Endothelial cell of umbilical vein (primary cell): Measurements from ENCODE around the gene CELF3.
"Not testable (repeated sequence)": the region's sequence is repeated elsewhere in the genome, so short reads cannot be mapped to it uniquely, and the experiment has no call there.

Experiments
- CTCF ChIP-seq, 2 donors: IDR thresholded peaks; 1 replicate in 1 of 2; 2 replicates in 1 of 2; pipeline ENCODE4 v1.5.1; 2011; ENCODE audit warnings: low read length in 2 of 2, mild to moderate bottlenecking in 2 of 2, moderate library complexity in 2 of 2, control low read depth in 1 of 2, inconsistent platforms in 1 of 2, low read depth in 1 of 2; ENCODE audit not compliant: insufficient read depth in 1 of 2; ENCODE audit errors: extremely low read depth in 1 of 2
- EZH2 ChIP-seq: IDR thresholded peaks from 2 replicates; pipeline ENCODE4 v1.6.1; 2012; ENCODE audit warnings: borderline replicate concordance, low read depth, mild to moderate bottlenecking, moderate library complexity, low read length, inconsistent platforms; ENCODE audit not compliant: severe bottlenecking
- POLR2A ChIP-seq: IDR thresholded peaks from 2 replicates; pipeline ENCODE4 v1.6.1; 2012; ENCODE audit warnings: low read depth, mild to moderate bottlenecking, control low read depth, low read length

DNA sequence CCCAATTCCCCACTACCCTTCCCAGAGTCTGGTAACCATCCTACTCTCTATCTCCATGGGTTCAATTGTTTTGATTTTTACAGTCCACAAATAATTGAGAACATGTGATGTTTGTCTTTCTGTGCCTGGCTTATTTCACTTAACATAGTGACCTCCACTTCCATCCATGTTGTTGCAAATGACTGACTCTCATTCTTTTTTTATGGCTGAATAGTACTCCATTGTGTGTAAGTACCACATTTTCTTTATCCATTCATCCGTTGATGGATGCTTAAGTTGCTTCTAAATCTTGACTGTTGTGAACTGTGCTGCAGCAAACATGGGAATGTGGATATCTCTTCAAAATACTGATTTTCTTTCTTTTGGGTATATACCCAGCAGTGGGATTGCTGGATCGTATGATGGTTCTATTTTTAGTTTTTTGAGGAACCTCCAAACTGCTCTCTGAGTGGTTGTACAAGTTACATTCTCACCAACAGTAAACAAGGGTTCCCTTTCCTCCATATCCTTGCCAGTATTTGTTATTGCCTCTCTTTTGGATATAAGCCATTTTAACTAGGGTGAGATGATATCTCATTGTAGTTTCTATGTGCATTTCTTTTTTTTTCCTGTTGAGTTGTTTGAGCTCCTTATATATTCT, 46.4 kb downstream of the CELF3 start:
- not testable (repeated sequence) for TF ChIP-seq POLR2A; CTCF (IDR thresholded peaks at IDR 0.05; ENCODE audit: extremely low read depth in 1 of 2, insufficient read depth in 1 of 2, low read depth in 1 of 2, low read length in 2 of 2); EZH2
